Measurements from ENCODE around the gene KIF18B. TPM values are rescaled to one million over a fixed set of nuclear protein-coding genes. Genes with fewer than 3 reads are reported as not detected.
A peak's percentile ranks its signal among the peaks of the same experiment; 100 is the strongest.

KIF18B gene
- polyA plus RNA-seq, 1 donor from 2014 or later: not detected

DNA sequence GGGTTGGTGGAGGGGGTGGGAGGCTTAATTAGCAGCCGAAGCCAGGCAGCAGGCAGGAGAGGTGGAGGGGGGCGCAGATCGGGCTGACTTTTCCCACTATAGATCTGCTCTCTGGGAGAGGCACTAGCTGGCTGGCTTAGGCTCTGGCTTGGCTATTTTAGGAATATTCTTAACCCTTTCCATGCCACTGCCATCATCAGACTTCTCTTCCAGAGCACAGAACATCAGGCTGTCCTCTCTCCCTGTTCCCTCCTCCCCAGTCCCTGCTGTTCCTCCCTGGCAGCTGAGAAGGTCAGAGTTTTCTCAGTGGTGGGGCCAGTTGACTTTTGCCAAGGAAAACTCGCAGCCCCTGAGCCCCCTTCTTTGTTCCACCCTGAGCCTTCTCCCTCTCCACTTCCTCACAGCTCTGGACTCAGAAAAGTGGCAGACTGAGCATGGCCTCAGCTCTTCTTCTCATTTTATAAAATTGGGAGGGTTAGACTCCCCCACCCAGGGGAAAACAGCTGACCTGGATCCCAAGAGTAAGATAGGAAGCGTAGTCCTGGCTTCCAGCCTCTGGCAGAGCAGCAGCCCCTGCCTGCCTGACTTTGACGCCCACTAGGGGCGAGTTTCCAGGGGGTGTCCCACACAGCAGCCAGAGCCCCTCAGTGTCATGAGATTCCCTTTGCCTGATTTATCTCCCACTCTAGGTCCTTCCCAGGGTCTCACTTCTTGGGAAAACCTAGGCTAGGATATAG is 30.4 kb upstream of the KIF18B start:
- peaks cover 0 to 2% (median 0%) of the 10 kb centered on the region in 3 donors for H3K9me3 Mint-ChIP-seq
- no peak overlapping the region for H3K4me3 Mint-ChIP-seq
- H3K4me1 Mint-ChIP-seq: peaks cover 0 to 1% (median 0%) of the 10 kb centered on the region in 3 donors
- peaks cover 32% of the 10 kb centered on the region for H3K27me3 Mint-ChIP-seq
- H3K27ac Mint-ChIP-seq: no peak overlapping the region
- H3K36me3 Mint-ChIP-seq: no peaks in the 10 kb centered on the region

DNA sequence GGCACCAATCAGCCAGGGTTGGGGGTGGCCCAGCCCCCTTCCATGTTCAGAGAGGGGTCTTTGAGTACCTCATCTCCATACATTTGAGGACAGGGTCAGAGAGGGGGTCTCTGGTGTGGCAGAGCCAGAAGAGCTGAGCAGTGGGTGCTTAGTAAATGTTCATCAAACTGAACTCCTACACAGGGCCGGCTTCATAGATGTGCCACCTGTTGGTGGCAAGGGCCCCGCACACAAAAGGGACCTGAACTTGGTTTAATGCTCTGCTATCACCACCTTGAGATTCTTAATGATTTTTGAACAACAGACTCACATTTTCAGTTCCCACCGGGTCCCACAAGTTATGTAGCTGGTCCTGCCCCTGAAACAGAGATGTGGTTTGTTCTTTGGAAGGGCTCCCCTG is 29.5 kb upstream of the KIF18B start:
- Mint-ChIP-seq H3K4me3 (no peak overlapping the region), H3K27me3 (peaks cover 32% of the 10 kb centered on the region), H3K27ac (no peak overlapping the region), H3K9me3 (no peaks in the 10 kb centered on the region), H3K36me3 (no peaks in the 10 kb centered on the region), H3K4me1 (peaks cover 0 to 1% (median 0%) of the 10 kb centered on the region in 3 donors)

DNA sequence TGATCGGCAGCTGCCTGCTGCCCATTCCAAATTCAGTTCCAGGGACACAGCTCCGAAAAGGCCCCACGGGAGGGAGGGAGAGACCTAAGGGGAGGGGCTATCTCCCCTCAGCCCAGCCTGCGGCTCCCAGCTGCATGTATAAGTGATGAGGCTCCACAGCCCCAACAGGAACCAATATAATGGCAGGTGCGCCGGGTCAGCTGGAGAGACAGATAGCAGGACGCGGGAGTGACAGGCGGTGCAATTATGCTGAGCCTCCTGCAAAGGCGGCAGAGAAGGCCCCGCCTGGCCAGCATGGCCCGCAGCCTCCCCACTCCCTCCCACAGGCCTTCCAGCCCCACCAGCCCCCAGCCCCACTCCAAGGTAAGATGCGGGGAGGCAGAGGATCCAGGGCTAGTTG is 28.6 kb upstream of the KIF18B start:
- H3K27me3 Mint-ChIP-seq: peaks cover 29% of the 10 kb centered on the region
- peak overlapping the region in 1 of 3 donors; percentile 18 for H3K27ac Mint-ChIP-seq
- H3K9me3 Mint-ChIP-seq: no peaks in the 10 kb centered on the region
- peaks cover 0 to 1% (median 0%) of the 10 kb centered on the region in 3 donors for H3K4me1 Mint-ChIP-seq
- H3K4me3 Mint-ChIP-seq: no peak overlapping the region
- H3K36me3 Mint-ChIP-seq: no peaks in the 10 kb centered on the region

DNA sequence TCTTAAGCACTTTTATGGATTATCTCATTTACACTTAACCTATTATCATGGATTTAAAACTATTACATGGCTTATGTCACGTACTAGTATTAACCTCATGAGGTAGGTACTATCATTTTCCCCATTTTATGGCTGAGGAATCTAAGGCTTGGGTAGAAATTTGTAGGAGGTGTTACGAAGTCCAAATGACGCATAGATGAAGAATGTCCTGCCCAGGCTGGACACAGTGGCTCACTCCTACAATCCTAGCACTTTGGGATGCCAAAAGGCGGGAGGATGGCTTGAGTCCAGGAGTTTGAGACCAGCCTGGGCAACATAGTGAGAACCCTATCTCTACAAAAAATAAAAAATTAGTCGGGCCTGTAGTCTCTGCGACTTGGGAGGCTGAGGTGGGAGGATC is 25.4 kb upstream of the KIF18B start:
- peaks cover 27% of the 10 kb centered on the region for H3K27me3 Mint-ChIP-seq
- no peaks in the 10 kb centered on the region for H3K9me3 Mint-ChIP-seq
- no peak overlapping the region for H3K4me3 Mint-ChIP-seq
- no peak overlapping the region for H3K27ac Mint-ChIP-seq
- no peaks in the 10 kb centered on the region for H3K36me3 Mint-ChIP-seq
- H3K4me1 Mint-ChIP-seq: peaks cover 12 to 14% (median 12%) of the 10 kb centered on the region in 3 donors

DNA sequence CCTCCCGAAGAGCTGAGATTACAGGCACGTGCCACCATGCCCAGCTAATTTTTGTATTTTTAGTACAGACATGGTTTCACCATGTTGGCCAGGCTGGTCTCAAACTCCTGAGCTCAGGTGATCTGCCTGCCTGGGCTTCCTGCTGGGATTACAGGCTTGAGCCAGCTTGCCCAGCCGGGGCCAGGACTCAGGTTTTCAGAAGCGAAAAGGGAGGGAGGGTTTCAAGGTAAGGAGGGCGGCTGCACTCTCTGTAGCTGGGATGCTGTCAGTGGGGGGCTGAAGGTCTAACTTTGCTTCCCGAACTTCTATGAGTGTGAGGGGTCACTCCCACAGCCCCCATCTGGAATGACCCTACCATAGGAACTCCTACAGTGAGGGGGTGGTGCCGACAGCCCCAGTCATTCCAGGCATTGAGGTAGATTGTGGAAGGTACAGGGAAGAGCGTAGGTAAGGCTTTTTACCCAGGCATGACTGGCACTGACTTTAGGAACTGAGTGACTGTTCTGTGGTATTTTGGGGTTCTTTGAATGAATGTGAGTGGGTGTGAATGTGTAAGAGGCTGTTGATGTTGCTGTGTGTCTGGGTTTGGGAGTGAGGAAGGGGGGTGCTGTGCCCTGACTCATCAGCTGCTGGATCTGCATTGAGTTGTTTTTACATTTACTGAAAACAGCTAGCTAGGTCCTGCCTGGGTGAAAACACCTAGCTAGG is 24.4 kb upstream of the KIF18B start:
- Mint-ChIP-seq H3K4me3 (peak overlapping the region in 1 of 4 donors; percentile 46), H3K36me3 (no peaks in the 10 kb centered on the region), H3K27me3 (peaks cover 28% of the 10 kb centered on the region), H3K9me3 (no peaks in the 10 kb centered on the region), H3K4me1 (peaks cover 12 to 15% (median 12%) of the 10 kb centered on the region in 3 donors), H3K27ac (no peak overlapping the region)

DNA sequence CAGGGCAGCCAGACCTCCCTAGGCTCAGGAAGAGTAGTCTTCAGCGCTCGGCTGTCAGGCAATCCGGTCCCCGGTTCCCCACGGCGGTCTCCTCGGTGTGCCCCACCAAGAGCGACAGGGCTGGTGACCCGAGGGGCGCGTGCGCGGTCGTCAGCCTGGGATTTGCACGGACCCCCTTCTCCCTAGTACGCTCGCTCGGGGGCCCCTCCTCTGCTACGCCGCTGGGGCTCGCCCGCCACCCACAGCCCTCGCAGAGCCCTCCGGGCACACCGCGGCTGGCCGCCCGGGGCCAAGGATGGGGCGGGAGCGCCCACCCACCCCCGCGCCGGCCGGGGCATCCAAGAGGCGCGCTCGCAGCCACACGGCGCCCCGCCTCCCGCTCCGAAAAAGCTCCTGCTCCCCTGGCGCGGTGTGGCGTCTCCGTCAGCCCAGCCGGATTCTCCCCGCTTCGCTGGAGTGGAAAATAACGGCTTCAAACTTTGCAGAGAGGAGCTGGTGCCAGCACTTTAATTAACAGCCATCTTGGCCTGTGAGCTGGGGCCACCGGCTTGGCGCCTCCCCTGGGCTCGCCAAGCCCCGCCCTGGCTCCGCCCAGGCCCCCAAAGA is 22.7 kb upstream of the KIF18B start:
- peak overlapping the region in 1 of 3 donors; percentile 16 for H3K27ac Mint-ChIP-seq
- H3K9me3 Mint-ChIP-seq: no peaks in the 10 kb centered on the region
- H3K27me3 Mint-ChIP-seq: peaks cover 40% of the 10 kb centered on the region
- H3K4me3 Mint-ChIP-seq: peak overlapping the region; percentile 33 to 89 (median 74)
- H3K36me3 Mint-ChIP-seq: no peaks in the 10 kb centered on the region
- H3K4me1 Mint-ChIP-seq: peaks cover 16 to 21% (median 21%) of the 10 kb centered on the region in 3 donors

DNA sequence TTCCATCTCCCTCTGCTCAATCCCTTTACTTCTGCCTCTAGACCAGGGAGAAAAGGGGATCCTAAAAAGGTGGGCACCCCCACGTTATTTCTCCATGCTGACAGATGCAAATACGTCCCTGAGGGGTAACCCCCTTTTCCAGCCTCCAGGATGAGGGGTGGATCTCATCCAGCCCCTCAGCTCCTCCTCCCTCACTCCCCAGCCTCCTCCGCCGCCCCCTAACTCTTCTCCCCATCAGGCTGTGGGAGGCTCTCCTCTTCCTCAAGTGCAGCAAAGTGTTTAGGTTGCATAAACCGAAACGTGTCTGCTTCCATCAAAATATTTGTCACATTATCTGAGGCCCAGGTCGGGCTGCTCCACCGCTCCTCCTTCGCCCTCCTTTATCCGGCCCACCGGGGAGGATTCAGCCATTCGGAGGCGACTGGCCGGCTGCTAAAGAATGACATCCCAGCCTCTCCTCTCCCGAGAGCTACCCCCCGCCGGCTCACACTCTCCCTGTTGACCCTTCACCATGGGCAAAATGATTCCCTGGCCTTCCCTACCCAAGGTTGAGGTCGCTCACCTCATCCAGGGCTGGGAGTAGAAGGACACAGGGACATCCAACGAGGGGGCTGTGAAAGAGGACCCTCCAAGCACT is 21.7 kb upstream of the KIF18B start:
- Mint-ChIP-seq H3K27me3 (peaks cover 42% of the 10 kb centered on the region), H3K27ac (peak overlapping the region in 1 of 3 donors; percentile 60), H3K9me3 (no peaks in the 10 kb centered on the region)

DNA sequence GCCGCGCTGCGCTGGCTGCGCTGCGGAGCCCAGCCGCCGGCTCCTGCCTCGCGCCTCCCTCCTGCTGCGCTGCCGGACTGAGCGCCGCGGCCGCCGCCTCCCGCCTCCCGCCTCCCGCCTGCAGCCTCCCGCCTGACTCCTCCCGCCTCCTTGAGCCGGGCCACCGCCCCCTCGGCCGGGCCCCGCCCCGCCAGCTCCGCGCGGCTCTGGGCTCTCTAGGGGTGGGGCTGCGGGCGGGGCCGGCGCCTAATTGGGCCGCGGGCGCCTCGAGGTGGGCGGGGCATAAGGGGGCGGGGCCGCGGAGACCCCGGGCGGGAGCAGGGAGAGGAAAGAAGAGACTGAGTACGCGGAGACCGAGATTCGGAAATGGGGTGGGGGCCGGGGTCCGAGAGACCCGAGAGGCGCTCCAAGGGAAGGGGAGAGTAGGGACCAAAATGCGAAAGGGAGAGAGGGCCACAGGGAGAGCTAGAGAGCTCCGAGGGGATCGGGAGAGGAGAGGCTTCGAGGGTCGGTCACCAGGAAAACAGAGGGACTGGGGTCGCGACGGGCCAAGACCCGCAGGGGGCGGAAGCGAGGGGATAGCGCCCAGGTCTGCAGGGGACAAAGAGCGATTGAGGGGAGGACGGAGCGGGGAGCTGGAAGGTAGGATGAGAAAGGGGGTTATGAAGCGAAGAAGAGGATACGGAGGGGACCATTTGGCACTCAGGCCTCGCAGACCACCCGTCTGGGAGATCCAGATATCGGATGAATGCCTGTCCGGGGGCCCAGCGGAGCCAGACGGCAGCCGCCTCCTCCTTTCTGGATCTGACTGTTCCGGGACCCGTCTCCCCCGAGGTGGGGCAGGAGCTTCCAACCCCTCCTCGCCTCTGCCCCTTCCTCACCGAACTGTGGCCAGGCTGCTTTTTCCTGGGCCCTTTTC is 20.9 kb upstream of the KIF18B start, which contains the start of gene C1QL1:
Gene C1QL1, minus strand, starts transcription at position 79 of the 919 bp plus-strand sequence. CDS start 255 bp downstream, outside the sequence.
- Mint-ChIP-seq H3K4me1 (peaks cover 16 to 21% (median 21%) of the 10 kb centered on the region in 3 donors), H3K27ac (peak within 1 kb of the TSS in 2 of 3 donors; percentile 46 to 60), H3K4me3 (peak within 1 kb of the TSS; percentile 33 to 91 (median 76)), H3K9me3 (no peaks in the 10 kb centered on the region), H3K27me3 (peaks cover 45% of the 10 kb centered on the region), H3K36me3 (peaks cover 2% of the 10 kb centered on the region)

More for the DNA sequence above, 21.7 kb upstream of the KIF18B start:
- H3K36me3 Mint-ChIP-seq: peaks cover 1% of the 10 kb centered on the region
- peak overlapping the region; percentile 33 to 89 (median 70) for H3K4me3 Mint-ChIP-seq
- peaks cover 16 to 21% (median 21%) of the 10 kb centered on the region in 3 donors for H3K4me1 Mint-ChIP-seq

DNA sequence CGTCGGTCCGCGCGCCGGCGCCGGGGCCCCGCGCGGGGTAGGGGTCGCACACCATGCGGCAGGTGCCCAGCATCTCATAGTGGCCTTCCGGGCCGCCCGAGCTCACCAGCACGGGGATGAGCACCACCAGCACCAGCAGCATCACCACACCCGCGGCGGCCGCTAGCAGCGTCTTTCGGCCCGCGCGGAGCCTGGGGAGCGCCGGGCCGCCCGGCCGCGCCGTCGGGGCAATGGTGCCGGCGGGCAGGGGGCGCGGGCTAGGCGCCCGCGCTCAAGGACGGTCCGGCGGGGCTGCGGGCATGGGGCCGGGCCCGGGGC is 20.3 kb upstream of the KIF18B start:
- peaks cover 16 to 21% (median 21%) of the 10 kb centered on the region in 3 donors for H3K4me1 Mint-ChIP-seq
- peaks cover 2% of the 10 kb centered on the region for H3K36me3 Mint-ChIP-seq
- peak overlapping the region in 1 of 4 donors; percentile 33 for H3K4me3 Mint-ChIP-seq
- H3K27ac Mint-ChIP-seq: no peak overlapping the region
- H3K9me3 Mint-ChIP-seq: no peaks in the 10 kb centered on the region
- peaks cover 50% of the 10 kb centered on the region for H3K27me3 Mint-ChIP-seq

DNA sequence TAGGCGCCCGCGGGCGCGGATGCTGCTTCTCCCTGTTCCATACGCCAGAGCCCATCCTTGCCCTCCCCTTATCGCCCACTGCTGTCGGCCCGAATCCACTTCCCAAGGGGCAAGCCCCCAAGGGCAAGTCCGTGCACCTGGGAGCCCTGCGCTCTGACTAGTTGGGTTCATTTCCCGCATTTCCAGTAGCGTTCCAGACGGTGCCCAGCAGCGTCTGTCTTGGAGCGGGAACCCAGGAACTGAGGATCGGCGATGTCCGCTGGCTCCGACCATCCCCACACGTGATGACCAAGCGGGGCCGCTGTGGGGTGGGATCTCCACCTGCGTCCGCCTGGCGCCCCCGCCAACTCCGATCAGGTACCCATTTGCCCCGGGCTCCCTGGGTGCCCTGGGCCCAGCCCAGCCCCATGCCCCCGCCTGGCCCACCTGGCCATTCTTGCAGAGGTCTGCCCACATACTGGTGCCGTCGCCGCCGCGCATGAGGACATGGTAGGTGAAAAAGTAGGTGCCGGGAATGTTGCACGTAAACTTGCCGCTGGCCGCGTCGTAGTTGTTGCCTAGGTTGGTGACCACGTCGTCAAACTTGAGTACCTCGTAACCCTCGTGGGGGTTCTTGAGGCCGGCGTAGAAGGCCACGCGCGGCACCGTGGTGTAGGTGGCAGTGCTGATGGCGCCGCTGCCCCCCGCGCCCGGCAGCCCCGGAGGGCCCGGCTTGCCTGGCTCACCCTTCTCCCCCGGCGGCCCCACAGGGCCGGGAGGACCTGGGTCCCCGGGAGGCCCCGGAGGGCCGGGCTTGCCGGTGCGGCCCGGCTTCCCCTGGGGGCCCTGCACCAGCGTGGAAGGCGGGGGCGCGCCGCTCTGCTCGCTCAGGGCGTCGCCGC is 19.7 kb upstream of the KIF18B start:
- Mint-ChIP-seq H3K4me3 (peak overlapping the region in 3 of 4 donors; percentile 8 to 84 (median 34)), H3K9me3 (no peaks in the 10 kb centered on the region), H3K27me3 (peaks cover 54% of the 10 kb centered on the region), H3K36me3 (peaks cover 2% of the 10 kb centered on the region), H3K27ac (no peak overlapping the region), H3K4me1 (peaks cover 16 to 21% (median 21%) of the 10 kb centered on the region in 3 donors)

DNA sequence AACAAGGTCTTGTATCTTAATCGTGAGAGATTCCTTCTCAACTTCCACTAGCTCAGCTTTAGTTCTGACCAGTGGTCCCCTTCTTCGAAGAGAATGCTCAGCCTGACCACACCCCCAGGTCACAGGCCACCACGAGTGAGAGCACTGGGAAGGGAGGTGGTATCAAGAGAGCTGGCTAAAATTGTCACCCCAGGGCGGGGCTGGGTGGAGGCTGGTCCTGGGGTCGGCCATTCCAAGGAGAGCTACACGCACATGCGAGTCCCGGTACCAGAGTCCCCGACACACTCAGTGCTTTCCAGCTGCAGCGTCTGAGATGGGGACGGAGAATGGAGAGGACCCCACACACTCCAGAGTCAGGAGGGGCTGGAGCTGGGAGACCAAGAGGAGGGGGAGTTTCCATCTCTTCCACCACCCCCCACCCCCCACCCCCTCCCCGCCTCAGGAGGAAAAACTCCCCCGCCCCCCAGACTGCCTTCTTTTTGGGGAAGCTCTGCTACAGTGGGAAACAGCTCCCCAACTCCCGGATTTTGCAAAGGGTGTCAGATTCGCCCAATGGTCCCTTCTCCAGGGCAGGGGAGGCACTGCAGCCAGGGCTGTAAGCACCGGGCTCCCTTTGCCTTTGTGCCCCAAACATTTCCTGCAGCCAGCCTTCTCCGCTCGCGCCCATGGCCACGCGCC is 18.9 kb upstream of the KIF18B start:
- no peaks in the 10 kb centered on the region for H3K9me3 Mint-ChIP-seq
- H3K4me3 Mint-ChIP-seq: peak overlapping the region; percentile 34 to 84 (median 69)
- H3K27me3 Mint-ChIP-seq: peaks cover 57% of the 10 kb centered on the region
- peaks cover 2% of the 10 kb centered on the region for H3K36me3 Mint-ChIP-seq
- H3K4me1 Mint-ChIP-seq: peaks cover 16 to 21% (median 21%) of the 10 kb centered on the region in 3 donors
- H3K27ac Mint-ChIP-seq: no peak overlapping the region

DNA sequence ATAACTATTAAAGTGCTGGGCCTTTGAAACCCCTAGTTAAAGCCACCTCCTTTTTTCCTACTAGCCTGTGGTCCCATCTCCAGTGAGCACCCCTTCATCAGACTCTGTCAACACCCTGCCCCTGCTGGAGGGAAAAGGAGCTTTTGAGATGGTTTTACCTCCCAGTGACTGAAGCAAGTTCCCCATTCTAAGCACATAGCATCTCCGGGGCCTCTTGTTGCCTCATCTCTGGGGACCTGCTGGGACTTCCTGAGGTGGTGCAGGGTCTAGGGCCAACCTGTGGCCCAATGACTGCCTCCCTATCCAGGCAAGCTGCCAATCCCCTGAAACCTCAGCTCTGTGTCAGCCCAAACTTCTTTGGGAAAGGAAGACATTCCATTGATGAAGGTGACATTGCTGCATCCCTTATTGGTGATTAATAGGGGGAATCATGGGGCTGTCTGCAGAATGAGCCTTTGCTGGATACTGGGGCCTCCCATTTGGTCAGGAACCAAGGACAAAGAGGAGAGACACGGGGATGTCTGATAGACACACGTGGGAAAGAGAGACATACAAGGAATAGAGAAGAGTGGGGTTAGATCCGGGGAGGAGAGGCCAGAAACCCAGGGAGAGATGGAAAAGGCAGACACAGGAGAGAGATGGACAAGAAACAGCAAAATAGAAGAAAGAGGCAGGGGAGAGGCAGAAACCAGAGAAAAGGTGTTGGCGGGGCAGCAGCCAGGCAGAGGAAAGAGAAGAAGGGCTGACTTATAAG is 18.1 kb upstream of the KIF18B start:
- Mint-ChIP-seq H3K4me3 (peak overlapping the region in 3 of 4 donors; percentile 64 to 72 (median 66)), H3K4me1 (peaks cover 16 to 21% (median 21%) of the 10 kb centered on the region in 3 donors), H3K36me3 (peaks cover 2% of the 10 kb centered on the region), H3K27ac (peak overlapping the region in 1 of 3 donors; percentile 50), H3K27me3 (peaks cover 62% of the 10 kb centered on the region), H3K9me3 (no peaks in the 10 kb centered on the region)

Measured in IgD-negative memory B cell (primary cell).